Measurements from ENCODE around the gene CDK11A.
"Not testable (repeated sequence)": the region's sequence is repeated elsewhere in the genome, so short reads cannot be mapped to it uniquely, and the experiment has no call there.

The CDK11A gene

GRCh38 chr1:1658583-1659549 is 65.3 kb downstream of the CDK11A start, which contains the start of gene CDK11B:
Gene CDK11B, minus strand, starts transcription at chr1:1659004. Its CDS starts 1,519 bp downstream, at chr1:1657485.
- H3K79me2 ChIP-seq (ENCODE audit: control insufficient read depth, low read length): peaks cover 40% of the 10 kb centered on the region
- H3K27ac ChIP-seq (ENCODE audit: low read depth, low read length): peak within 1 kb of the TSS; percentile 94
- H3K4me3 ChIP-seq (ENCODE audit: low read length): peak within 1 kb of the TSS; percentile 97
- H3K9me2 ChIP-seq (replicated peaks; ENCODE audit: control insufficient read depth, low read length); H3K4me1 ChIP-seq (ENCODE audit: control insufficient read depth, low read length); H3K9me3 ChIP-seq (ENCODE audit: control insufficient read depth, insufficient read depth, low read length); H3F3A ChIP-seq (ENCODE audit: control insufficient read depth, insufficient read depth); H4K20me1 ChIP-seq (ENCODE audit: control insufficient read depth, insufficient read depth, low read depth, low read length); H3K27me3 ChIP-seq (ENCODE audit: control insufficient read depth, low read length): not testable (repeated sequence)
- peaks cover 36% of the 10 kb centered on the region for H3K36me3 ChIP-seq (ENCODE audit: control insufficient read depth, low read length)
- H3K4me2 ChIP-seq (ENCODE audit: low read length): peak within 1 kb of the TSS; percentile 65
- peak; percentile 31 for TF ChIP-seq CTCF (IDR thresholded peaks at IDR 0.05; ENCODE audit: low read depth, low read length, poor library complexity, severe bottlenecking)
